ENCODE data around the gene ABT1. TPM values are rescaled to one million over a fixed set of nuclear protein-coding genes. Genes with fewer than 3 reads are reported as not detected.
A peak's percentile ranks its signal among the peaks of the same experiment; 100 is the strongest.

Gene ABT1
- total RNA-seq, 4 donors from 2014 or later = 13.3 to 18.2 (median 16.1) TPM

- intact Hi-C loops (cut with DNase I) = loop anchor here (5.0 kb wide), 1 partner anchor 470 kb away; no protein-coding TSS in a partner anchor
- Histone ChIP-seq H3K4me1 (no peaks in the 10 kb centered on the region), H3K36me3 (no peaks in the 10 kb centered on the region), H3K9me3 (no peaks in the 10 kb centered on the region), H3K4me3 (peak overlapping the region in 3 of 4 donors; percentile 19 to 28 (median 22)), H3K27me3 (peaks cover 0 to 16% (median 0%) of the 10 kb centered on the region in 4 donors), H3K27ac (replicated peaks in 1 of 4) (no peak overlapping the region)
- 57% methylated on average over 7 of the region's 7 CpGs for WGBS
- peak; percentile 29 to 60 (median 38) for TF ChIP-seq CTCF (IDR thresholded peaks at IDR 0.05)
- no peak for TF ChIP-seq POLR2AphosphoS5 (IDR thresholded peaks at IDR 0.05)
- no peak for DNase-seq (ENCODE audit: extremely low spot score)
Measured at GRCh38 chr6:26607434-26608230, 10.9 kb downstream of the ABT1 start.

- intact Hi-C loops (cut with DNase I) = loop anchor here (5.0 kb wide), 1 partner anchor 468 kb away; no protein-coding TSS in a partner anchor
- H3K4me3 ChIP-seq = no peak overlapping the region
- no peaks in the 10 kb centered on the region for H3K36me3 ChIP-seq
- no peak overlapping the region for H3K27ac ChIP-seq (replicated peaks in 1 of 4)
- peaks cover 12 to 13% (median 12%) of the 10 kb centered on the region in 4 donors for H3K4me1 ChIP-seq
- TF ChIP-seq POLR2AphosphoS5 (IDR thresholded peaks at IDR 0.05) (no peak), POLR2A (IDR thresholded peaks at IDR 0.05; ENCODE audit: low read depth) (no peak), CTCF (IDR thresholded peaks at IDR 0.05) (no peak), EP300 (IDR thresholded peaks at IDR 0.05) (no peak)
- no peak for DNase-seq (ENCODE audit: extremely low spot score)
- 63% methylated on average over 3 of the region's 3 CpGs for WGBS
- peaks cover 0 to 34% (median 3%) of the 10 kb centered on the region in 4 donors for H3K27me3 ChIP-seq
- no peaks in the 10 kb centered on the region for H3K9me3 ChIP-seq
Measured at GRCh38 chr6:26609463-26609862, 12.7 kb downstream of the ABT1 start.

GRCh38 chr6:26611599-26611998, 14.8 kb downstream of the ABT1 start:
- intact Hi-C loops (cut with DNase I) = no loop called here
- peaks cover 14 to 18% (median 16%) of the 10 kb centered on the region in 4 donors for H3K4me1 ChIP-seq
- no peaks in the 10 kb centered on the region for H3K36me3 ChIP-seq
- no peak overlapping the region for H3K4me3 ChIP-seq
- no peak for DNase-seq (ENCODE audit: extremely low spot score)
- H3K27ac ChIP-seq (replicated peaks in 1 of 4) = no peak overlapping the region
- TF ChIP-seq CTCF (IDR thresholded peaks at IDR 0.05) = no peak
- H3K9me3 ChIP-seq = no peaks in the 10 kb centered on the region
- H3K27me3 ChIP-seq = peaks cover 0 to 56% (median 14%) of the 10 kb centered on the region in 4 donors
- WGBS = 63% methylated on average over 1 of the region's 1 CpG

GRCh38 chr6:26613201-26613600, 16.4 kb downstream of the ABT1 start:
- Histone ChIP-seq H3K36me3 (no peaks in the 10 kb centered on the region), H3K4me3 (peak overlapping the region in 1 of 4 donors; percentile 46), H3K27ac (replicated peaks in 1 of 4) (no peak overlapping the region), H3K9me3 (no peaks in the 10 kb centered on the region), H3K4me1 (peaks cover 14 to 18% (median 16%) of the 10 kb centered on the region in 4 donors), H3K27me3 (peaks cover 0 to 66% (median 15%) of the 10 kb centered on the region in 4 donors)
- 38% methylated on average over 18 of the region's 19 CpGs for WGBS
- no peak for TF ChIP-seq POLR2AphosphoS5 (IDR thresholded peaks at IDR 0.05)
- no peak for DNase-seq (ENCODE audit: extremely low spot score)
- intact Hi-C loops (cut with DNase I) = no loop called here

- intact Hi-C loops (cut with DNase I) = no loop called here
- WGBS = 1% methylated on average over 26 of the region's 68 CpGs
- no peak overlapping the region for H3K27ac ChIP-seq (replicated peaks in 1 of 4)
- peaks cover 0 to 70% (median 15%) of the 10 kb centered on the region in 4 donors for H3K27me3 ChIP-seq
- H3K36me3 ChIP-seq = no peaks in the 10 kb centered on the region
- no peaks in the 10 kb centered on the region for H3K9me3 ChIP-seq
- DNase-seq (ENCODE audit: extremely low spot score) = no peak
- peaks cover 14 to 18% (median 16%) of the 10 kb centered on the region in 4 donors for H3K4me1 ChIP-seq
- TF ChIP-seq POLR2A (IDR thresholded peaks at IDR 0.05; ENCODE audit: low read depth) = no peak
- no peak for TF ChIP-seq CTCF (IDR thresholded peaks at IDR 0.05)
- no peak for TF ChIP-seq POLR2AphosphoS5 (IDR thresholded peaks at IDR 0.05)
- TF ChIP-seq EP300 (IDR thresholded peaks at IDR 0.05) = no peak
- H3K4me3 ChIP-seq = peak overlapping the region; percentile 36 to 51 (median 44)
Measured at GRCh38 chr6:26613689-26614683, 17.2 kb downstream of the ABT1 start.
